HG02970 (cell line): Measurements from ENCODE around the gene GOLGA5.
"Not testable (repeated sequence)": the region's sequence is repeated elsewhere in the genome, so short reads cannot be mapped to it uniquely, and the experiment has no call there.

Experiments
- ATAC-seq: cut with Tn5 transposase; IDR thresholded peaks from one replicate; pipeline ENCODE4 v1.9.1; 2021; ENCODE audit warnings: mild to moderate bottlenecking, moderate library complexity, moderate number of reproducible peaks; ENCODE audit not compliant: unreplicated experiment, low FRiP score

Gene GOLGA5

GRCh38 chr14:92819680-92820535 lies 25.8 kb downstream of the GOLGA5 start:
- not testable (repeated sequence) for ATAC-seq

DNA sequence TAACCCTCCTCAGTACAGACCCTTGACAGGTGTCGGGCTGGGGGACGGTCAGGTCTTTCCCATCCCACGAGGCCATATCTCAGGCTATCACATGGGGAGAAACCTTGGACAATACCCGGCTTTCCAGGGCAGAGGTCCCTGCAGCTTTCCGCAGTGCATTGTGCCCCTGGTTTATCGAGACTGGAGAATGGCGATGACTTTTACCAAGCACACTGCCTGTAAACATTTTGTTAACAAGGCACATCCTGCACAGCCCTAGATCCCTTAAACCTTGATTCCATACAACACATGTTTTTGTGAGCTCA lies 26.4 kb downstream of the GOLGA5 start:
- not testable (repeated sequence) for ATAC-seq

GRCh38 chr14:92830902-92831301 lies 36.8 kb downstream of the GOLGA5 start:
- no peak for ATAC-seq

DNA sequence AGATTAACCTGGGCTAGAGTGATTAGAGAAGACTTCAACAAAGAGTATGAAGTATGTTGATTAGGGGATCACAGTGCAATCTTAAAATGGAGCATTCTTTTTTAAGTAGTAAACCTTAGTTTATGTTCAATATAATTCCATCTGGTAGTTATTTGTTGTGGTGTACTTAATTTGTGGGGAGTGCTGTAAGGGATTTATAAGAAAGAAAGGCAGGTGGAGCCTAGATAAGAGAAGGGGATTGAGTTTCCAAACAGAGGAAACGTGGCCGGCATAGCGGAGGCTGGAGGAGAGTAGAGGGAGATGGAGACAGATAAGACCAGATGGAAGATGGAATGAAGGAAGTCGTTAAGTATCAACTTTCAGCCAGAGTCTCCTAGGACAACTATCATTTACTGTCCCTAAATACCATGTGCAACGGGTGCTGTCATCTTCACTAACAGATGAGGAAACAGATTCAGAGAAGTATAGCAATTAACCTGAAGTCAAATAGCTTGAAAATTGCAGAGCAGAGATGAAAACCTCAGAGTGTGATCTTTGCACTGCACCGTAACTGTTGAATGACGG lies 38.1 kb downstream of the GOLGA5 start:
- no peak for ATAC-seq

- no peak for ATAC-seq
Observed at GRCh38 chr14:92841930-92842329, 47.8 kb downstream of the GOLGA5 start.

DNA sequence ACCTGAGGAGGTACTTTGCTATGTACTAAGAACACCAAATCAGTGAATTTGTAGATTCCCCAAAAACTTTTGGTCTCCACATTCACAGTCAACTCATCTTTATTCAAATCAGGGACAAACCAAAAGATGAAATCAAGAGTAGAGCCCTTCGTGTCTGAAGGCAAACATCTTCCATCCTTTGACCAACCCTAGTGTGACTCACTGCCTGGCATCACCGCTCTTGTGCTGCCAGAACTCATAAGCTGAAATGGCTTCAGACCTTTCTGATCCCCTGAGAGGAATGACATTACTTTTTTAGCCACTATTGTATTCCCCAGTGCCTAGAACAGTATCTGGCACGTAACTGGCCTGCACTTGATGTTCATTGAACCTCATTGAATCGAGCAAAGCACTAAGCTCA lies 50.1 kb downstream of the GOLGA5 start:
- no peak for ATAC-seq

DNA sequence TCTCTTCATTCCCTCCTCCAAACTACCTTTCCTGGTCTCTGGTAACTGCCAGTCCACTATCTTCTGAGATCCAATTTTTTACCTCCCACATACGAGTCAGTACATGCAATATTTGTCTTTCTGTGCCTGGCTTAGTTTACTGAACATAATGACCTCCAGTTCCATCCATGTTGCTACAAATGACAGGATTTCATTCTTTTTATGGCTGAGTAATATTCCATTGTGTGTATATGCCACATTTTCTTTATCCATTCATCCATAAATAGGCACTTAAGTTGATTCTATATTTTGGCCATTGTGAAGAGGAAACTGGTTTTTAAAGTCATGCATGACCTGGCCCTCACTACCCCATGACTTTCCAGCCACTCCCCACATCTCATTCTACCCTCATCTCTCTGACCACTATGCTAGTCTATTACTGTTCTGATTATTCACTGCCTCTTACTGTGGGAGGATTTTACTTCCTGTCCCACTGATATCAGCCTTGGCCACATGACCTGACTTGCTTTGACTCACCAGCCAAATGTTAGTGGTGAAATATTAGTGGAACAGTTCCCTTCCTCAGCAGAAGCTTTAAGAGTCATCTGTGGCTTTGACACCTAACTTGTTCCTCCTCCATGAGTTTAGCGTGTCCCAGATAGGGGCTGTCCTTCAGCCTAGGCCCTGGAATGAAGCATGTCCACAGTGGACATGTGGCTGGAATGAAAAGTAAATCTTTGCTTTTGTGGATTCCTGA lies 52.2 kb downstream of the GOLGA5 start:
- peak; percentile 66 for ATAC-seq

DNA sequence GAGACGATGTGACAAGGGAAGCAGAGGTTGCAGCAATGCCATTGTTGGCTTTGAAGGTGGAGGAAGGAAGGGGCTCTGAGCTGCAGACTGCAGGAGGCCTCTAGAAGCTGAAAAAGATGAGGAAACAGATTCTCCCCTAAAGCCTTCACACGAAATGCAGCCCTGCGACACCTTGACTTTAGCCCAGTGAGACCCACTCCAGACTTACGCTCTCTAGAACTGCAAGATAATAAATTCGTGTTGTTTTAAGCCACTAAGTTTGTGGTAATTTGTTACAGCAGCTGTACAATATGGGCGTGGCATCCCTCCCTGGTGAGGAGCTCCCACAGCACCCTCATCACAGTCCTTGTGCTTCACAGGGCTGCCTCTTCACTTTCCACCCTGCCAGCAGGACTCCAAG lies 53.2 kb downstream of the GOLGA5 start:
- no peak for ATAC-seq

- no peak for ATAC-seq
Observed at GRCh38 chr14:92847749-92848148, 53.6 kb downstream of the GOLGA5 start.

- no peak for ATAC-seq
Observed at GRCh38 chr14:92848887-92849286, 54.8 kb downstream of the GOLGA5 start.

DNA sequence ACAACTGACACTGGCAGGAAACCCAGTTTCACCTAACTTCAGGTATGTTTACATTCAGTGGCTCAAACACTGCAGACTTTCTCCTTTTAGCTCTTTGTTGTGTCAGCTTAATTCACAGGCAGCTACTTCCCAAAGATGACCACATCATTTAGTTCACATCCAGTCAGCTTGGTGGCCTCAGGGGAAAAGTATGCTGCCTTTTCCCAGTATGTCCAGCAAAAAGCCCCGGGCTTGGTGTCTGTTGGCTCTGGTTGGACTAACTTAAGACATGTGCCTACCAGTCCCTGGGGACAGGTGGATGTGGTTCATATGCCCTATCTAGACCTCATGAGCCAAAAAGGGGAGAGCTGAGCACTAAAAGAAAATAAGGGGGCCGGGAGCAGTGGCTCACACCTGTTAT lies 56.4 kb downstream of the GOLGA5 start:
- no peak for ATAC-seq

DNA sequence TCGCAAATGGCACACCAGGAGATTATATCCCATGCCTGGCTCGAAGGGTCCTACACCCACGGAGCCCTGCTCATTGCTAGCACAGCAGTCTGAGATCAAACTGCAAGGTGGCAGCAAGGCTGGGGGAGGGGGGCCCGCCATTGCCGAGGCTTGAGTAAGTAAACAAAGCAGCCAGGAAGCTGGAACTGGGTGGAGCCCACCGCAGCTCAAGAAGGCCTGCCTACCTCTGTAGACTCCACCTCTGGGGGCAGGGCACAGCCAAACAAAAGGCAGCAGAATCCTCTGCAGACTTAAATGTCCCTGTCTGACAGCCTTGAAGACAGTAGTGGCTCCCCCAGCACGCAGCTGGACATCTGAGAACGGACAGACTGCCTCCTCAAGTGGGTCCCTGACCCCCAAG lies 59.0 kb downstream of the GOLGA5 start:
- not testable (repeated sequence) for ATAC-seq

DNA sequence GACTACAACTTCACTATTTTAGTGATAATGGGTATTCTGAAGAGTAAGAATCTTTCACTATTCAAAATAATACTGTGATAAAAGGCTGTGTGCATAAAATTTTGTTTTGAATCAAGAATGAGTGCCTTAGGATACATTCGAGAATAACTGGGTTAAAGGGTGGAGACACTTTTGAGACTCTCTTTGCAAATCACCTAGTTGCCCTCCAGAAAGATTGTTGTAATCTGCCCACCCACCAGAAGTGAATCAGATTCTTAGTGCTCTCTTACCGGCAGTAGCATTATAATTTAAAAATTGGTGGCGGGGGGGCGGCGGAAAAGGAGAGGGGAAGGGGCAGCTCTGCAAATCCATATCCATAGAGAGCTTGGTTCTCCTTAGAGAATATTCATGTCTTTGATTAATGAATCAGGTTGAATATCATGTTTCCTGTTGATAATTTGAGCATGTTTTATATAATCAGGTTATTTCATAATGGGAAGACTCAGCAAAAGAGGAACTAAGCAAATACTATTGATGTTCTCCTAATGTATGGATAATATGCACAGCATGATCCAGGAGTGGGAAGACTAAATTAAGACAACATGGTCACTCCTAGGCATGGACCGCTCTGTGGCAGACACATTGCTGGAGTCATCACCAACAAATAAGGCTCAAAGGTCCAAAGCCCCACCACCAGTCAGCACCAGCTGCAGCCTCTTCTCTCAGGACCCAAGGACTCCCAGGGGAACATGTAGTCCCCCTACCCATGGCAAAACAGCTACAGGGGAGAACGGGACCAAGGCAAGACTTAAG lies 66.1 kb downstream of the GOLGA5 start:
- no peak for ATAC-seq

DNA sequence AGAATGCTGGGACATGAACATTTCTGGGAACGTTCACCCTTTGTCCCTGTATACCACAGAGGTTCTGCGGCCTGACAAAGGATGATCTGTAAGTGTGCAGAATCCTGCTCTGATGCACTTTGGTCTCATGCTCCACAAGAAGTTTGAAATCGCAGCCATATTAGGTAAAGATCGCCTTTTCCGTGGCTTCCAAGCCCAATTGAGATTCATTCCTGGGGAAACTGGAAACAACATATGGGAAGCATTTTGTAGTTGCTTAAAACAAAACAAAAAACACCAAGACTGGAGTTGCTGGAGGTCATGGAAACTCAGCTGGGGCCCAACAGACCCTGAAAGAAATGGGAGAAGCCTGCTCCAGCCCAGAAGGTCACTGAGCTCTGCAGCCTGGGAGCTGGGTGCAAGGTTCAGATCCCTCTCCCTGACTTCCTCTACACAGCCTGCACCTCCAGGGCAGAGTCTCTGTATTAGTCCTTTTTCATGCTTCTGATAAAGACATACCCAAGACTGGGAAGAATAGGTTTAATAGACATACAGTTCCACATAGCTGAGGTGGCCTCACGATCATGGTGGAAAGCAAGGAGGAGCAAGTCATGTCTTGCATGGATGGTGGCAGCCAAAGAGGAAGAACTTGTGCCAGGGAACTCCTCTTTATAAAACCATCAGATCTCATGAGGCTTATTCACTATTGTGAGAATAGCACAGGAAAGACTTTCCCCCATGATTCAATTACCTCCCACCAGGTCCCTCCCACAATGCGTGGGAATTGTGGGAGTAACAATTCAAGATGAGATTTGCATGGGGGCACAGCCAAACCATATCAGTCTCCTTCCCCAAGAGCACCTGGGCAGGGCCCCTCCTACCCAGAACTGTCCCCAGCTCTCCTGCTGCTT lies 68.0 kb downstream of the GOLGA5 start:
- no peak for ATAC-seq

GRCh38 chr14:92863286-92864080 lies 69.4 kb downstream of the GOLGA5 start:
- no peak for ATAC-seq

GRCh38 chr14:92865674-92866073 lies 71.6 kb downstream of the GOLGA5 start:
- no peak for ATAC-seq

DNA sequence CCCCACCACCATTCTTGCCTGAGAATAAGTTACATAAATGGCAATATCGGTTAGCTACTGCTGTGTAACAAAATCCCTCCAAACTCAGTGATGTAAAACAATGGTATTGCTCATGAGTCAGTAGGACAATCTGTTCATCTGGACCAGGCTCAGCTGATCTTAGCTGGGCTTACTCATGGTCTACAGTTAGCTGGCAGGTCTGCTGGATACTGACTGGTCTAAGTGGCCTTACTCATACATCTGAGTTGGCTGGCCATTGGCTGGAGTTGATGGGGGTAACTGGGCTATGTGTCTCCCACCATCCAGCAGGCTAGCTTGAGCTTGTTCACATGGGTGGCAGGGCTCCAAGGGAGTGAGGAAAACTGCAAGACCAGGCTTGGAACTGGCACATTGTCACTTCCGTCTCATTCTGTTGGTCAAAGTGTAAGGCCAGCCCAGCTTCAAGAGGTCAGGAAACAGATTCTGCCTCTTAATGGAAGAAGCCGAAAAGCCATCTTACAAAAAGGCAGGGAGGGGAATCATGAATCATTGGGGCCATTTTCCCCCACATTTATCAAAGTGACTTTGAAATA lies 72.2 kb downstream of the GOLGA5 start:
- no peak for ATAC-seq

DNA sequence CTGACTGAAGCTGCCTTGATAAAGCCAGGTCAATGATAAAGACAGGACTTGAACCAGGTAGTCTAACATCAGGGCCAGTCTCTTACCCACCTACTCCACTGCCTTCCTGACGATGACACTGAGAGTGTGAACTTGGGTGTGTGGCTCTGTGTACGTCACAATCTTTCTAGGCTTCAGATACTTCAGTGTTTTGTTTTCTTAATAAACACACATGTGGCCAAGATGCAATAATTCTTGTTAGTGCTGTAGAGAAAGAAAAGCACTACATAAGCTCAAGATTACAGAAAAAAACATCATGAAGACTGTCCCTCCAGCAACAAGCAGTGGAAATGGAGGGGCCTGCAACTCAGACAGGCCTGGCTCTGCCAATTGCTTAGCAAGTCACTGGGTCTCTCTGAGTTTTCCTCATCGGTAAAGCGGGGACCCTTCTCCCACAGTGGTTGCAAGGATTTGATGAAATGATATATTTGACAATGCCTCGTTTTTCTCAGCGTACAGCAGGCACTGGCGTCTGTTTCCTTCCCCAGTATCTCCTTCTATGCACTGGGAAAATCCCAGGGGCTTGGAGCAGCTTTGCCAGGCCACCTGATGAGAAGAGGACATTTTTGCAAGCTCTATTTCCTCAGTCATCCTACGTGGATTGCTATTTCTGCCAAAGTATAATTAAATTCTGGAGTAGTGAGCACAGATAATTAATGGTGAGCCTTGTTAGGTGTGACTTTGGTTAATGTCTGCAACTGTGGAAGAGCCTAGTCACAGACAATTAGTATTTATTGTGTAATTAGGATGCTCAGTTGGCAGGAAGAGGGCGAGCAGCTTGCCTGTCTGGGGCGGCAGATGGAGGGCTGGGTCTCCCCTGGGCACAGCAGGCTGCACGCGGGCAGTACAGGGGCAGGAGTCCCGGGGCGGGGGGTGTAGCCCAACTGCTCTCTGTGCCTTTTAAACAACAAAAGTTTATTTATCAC lies 73.1 kb downstream of the GOLGA5 start:
- ATAC-seq: no peak
